ENCODE measurements around the gene TMEM86A. TPM values are rescaled to one million over a fixed set of nuclear protein-coding genes. Genes with fewer than 3 reads are reported as not detected.

TMEM86A gene
- total RNA-seq, 4 donors from 2014 or later: 5.4 to 11.0 (median 6.8) TPM

DNA sequence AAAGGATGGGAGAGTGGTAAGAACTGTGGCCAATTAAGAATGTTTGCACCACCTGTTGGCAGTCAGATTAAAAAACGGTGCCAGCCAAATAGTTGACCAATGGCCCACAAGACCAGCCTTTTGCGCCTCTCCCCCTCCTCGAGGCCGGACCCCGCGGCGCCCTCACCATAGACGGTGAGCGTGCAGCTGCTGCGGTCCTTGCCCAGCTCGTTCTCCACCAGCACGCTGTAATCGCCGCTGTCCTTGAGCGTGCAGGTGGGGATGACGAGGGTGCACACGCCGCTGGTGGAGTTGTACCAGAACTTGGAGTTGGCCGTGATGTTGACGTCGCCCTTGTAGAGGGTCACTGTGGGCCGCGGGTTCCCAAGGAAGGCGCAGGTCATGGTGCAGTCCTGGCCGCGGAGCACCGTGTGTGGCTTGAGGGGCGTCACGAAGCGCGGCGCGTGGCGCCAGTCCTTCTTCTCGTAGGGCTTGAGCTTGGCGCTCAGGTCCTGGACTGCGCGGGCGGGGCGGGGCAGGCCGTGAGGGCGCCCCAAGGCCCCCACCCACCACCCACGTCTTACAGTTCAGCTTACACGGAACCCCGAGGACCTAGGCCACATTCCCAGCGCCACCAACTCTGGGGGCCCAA lies 7.2 kb downstream of the TMEM86A start:
- peak overlapping the region; percentile 58 to 87 (median 74) for H3K27ac ChIP-seq
- H3K9me3 ChIP-seq: no peaks in the 10 kb centered on the region
- H3K4me1 ChIP-seq: peaks cover 0 to 27% (median 11%) of the 10 kb centered on the region in 4 donors
- H3K4me3 ChIP-seq: peak overlapping the region; percentile 41 to 68 (median 59)
- TF ChIP-seq CTCF (IDR thresholded peaks at IDR 0.05): no peak
- peak in 1 of 2 donors; percentile 5 for TF ChIP-seq EP300 (IDR thresholded peaks at IDR 0.05)
- 4 to 5% methylated on average over 37 to 42 of the region's 46 CpGs for WGBS, 2 donors
- no peaks in the 10 kb centered on the region for H3K27me3 ChIP-seq
- DNase-seq (ENCODE audit: low spot score in 2 of 2): no peak
- peaks cover 0 to 27% (median 0%) of the 10 kb centered on the region in 3 donors for H3K36me3 ChIP-seq

DNA sequence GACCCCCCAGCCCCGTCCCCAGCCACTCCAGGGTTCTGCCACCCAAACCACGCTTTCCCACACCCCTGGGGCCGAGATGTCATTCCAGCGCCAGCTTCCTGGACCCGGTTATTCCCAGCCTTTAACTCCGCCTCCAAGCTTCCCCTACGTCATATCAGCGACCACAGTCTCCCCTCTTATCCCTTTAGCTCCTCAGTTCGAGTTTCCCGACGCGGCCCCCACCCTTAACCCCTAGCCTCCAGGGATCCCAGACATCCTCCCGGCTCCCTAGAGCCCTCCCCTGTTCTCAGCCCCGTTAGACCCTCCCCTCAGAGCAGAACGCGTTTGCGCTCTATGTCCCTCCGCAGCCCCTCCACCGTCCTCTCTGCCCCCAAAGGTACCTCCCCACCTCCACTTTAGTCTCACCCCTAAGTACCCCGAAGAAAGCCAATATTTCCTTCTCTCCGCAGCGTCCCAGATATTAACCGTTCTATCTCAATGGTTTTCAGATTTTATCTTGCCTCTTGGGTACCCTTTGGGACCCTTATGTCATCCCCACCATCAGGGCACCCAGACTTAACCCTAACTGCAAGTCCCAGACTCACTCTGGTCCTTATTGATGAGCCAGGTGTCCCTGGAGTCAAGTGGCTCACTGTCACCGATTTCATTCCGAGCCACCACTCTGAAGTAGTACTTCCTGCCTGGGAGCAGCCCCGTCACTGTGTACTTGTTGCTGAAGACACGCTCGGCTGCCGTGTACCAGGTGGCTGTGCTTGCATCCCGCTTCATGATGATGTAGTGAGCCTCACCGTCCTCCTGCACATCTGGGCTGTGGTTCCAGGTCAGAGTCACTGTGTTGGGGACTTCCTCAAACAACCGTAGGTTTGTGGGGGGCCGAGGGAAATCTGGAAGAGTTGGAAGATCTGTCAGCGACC lies 8.0 kb downstream of the TMEM86A start:
- 21 to 25% methylated on average over 33 to 34 of the region's 34 CpGs for WGBS, 2 donors
- TF ChIP-seq CTCF (IDR thresholded peaks at IDR 0.05) (no peak), POLR2A (IDR thresholded peaks at IDR 0.05) (no peak), EP300 (IDR thresholded peaks at IDR 0.05) (no peak)
- Histone ChIP-seq H3K4me3 (peak overlapping the region; percentile 41 to 68 (median 59)), H3K27me3 (no peaks in the 10 kb centered on the region), H3K36me3 (peaks cover 0 to 19% (median 0%) of the 10 kb centered on the region in 3 donors), H3K9me3 (no peaks in the 10 kb centered on the region), H3K4me1 (peaks cover 0 to 27% (median 11%) of the 10 kb centered on the region in 4 donors), H3K27ac (peak overlapping the region; percentile 58 to 87 (median 74))
- peak in 1 of 2 donors; percentile 68 for DNase-seq (ENCODE audit: low spot score in 2 of 2)

- H3K4me3 ChIP-seq: no peak overlapping the region
- no peaks in the 10 kb centered on the region for H3K27me3 ChIP-seq
- WGBS, 2 donors: 84 to 85% methylated on average over 12 of the region's 12 CpGs
- H3K4me1 ChIP-seq: peaks cover 0 to 27% (median 11%) of the 10 kb centered on the region in 4 donors
- H3K36me3 ChIP-seq: peaks cover 0 to 6% (median 0%) of the 10 kb centered on the region in 3 donors
- H3K27ac ChIP-seq: no peak overlapping the region
- no peaks in the 10 kb centered on the region for H3K9me3 ChIP-seq
- DNase-seq (ENCODE audit: low spot score in 2 of 2): no peak
- TF ChIP-seq EP300 (IDR thresholded peaks at IDR 0.05) (no peak), CTCF (IDR thresholded peaks at IDR 0.05) (no peak), POLR2A (IDR thresholded peaks at IDR 0.05) (no peak)
These were observed 9.3 kb downstream of the TMEM86A start for GRCh38 chr11:18707811-18708340.

DNA sequence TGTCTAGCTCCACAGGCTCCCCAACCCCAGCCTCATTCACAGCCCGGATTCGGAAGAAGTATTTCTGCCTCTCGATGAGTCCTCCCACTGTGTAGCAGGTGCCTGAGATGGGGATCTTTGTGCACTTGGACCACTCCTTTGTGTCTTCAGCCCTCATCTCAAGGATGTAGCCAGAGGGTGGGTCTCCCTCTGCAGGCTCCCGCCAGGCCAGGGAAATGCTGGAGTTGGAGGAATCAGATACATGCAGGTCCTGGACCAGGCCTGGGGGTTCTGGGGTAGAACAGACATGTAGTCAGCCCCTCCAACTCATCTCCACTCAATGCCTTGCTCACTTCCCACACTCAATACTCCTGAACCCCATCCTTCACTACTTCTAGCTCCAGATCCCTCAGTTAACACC lies 10.8 kb downstream of the TMEM86A start:
- TF ChIP-seq EP300 (IDR thresholded peaks at IDR 0.05): no peak
- TF ChIP-seq POLR2A (IDR thresholded peaks at IDR 0.05): no peak
- TF ChIP-seq CTCF (IDR thresholded peaks at IDR 0.05): no peak
- no peaks in the 10 kb centered on the region for H3K9me3 ChIP-seq
- WGBS, 2 donors: 90 to 96% methylated on average over 4 of the region's 4 CpGs

More for the DNA sequence above, 10.8 kb downstream of the TMEM86A start:
- DNase-seq (ENCODE audit: low spot score in 2 of 2): no peak
- H3K36me3 ChIP-seq: no peaks in the 10 kb centered on the region
- no peak overlapping the region for H3K27ac ChIP-seq
- peaks cover 0 to 26% (median 11%) of the 10 kb centered on the region in 4 donors for H3K4me1 ChIP-seq
- no peaks in the 10 kb centered on the region for H3K27me3 ChIP-seq
- no peak overlapping the region for H3K4me3 ChIP-seq
